Measurements from ENCODE around the gene PER1.

PER1 gene

GRCh38 chr17:8103549-8103948 lies 48.7 kb downstream of the PER1 start:
- DNase-seq (ENCODE audit: extremely low read depth in 1 of 2, low read depth in 1 of 2): no peak

DNA sequence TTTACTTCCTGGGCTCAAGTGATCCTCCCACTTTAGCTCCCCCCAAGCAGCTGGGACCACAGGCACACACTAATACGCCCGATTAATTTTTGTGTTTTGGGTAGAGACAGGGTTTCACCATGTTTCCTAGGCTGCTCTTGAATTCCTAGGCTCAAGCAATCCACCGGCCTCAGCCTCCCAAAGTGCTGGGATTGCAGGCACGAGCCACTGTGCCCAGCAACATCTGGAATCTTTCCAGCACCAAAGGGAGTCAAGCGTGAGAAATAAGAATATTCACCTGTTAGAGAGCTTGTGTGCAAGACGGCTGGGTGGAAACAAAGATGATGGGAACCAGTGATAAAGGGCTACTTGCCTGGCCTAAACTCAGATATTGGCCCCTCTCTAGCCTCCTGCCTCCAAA lies 50.5 kb downstream of the PER1 start:
- no peak for DNase-seq (ENCODE audit: extremely low read depth in 1 of 2, low read depth in 1 of 2)

DNA sequence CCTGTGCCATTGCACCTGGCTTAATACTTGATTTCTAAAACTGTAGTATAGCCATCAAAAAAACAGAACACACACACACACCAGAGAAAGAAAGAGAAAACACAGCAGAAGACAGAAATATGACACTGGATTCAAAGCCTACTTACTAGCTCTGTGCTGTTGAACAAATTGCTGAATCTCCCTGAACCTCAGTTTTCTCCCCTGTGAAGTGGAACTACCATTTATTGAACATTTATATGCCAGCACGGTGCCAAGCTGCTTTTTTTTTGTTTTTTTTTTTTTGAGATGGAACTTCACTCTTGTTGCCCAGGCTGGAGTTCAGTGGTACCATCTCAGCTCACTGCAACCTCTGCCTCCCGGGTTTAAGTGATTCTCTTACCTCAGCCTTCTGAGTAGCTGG lies 51.4 kb downstream of the PER1 start:
- no peak for DNase-seq (ENCODE audit: extremely low read depth in 1 of 2, low read depth in 1 of 2)

- DNase-seq (ENCODE audit: extremely low read depth in 1 of 2, low read depth in 1 of 2): no peak
Measured at GRCh38 chr17:8100111-8100510, 52.1 kb downstream of the PER1 start.

DNA sequence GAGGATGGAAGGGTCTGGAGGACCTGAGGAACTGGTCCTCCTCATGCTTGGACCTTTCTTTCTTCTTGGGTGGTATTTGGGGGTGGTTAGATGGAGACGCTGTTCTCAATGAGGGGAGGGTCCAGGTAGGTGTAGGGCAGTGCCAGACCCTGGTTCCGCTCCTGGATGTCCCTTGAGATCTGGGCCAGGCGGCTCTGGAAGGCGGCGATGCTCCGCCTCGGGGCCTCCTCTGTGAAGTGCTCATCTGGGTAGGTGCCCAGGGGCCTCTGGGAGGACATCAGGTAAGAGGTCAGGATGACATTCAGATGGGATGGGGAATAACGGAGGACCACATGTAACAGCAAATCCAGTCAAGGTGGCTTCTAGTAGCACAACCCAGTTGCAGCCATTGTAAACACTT lies 55.7 kb downstream of the PER1 start:
- DNase-seq (ENCODE audit: extremely low read depth in 1 of 2, low read depth in 1 of 2): no peak

GRCh38 chr17:8095361-8095760 lies 56.8 kb downstream of the PER1 start:
- DNase-seq (ENCODE audit: extremely low read depth in 1 of 2, low read depth in 1 of 2): no peak

DNA sequence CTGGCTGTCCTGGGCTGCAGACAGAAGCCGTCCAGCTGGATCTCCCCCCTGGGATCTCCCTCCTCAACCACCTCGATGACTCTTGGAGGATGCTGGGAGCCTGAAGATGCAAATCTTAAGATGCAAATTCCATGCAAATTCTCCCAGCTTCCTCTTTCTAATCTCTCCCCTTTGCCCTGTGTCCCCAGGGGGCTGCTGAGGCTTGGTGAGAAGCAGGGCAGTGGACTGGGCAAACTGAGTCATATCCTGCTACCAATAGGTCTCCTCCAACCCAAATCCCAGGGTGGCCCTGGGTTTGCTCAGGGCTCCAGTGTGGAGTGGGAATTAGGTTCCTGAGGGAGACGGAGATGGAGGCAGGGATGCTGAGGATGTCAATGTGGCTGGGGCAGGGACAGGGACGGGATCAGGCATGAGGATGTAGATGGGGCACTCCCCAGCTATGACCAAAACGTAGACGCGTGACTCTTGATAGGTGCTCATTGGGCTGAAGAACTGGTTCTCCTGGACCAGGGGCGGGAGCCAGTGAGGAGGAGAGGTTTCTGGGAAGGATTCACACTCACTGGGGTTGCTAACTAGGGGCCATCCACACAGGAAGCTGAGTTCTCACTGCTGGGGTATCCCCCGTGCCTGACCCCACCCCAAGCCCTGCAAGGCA lies 61.0 kb downstream of the PER1 start:
- no peak for DNase-seq (ENCODE audit: extremely low read depth in 1 of 2, low read depth in 1 of 2)

Measured in stimulated activated CD8-positive, alpha-beta memory T cell treated with anti-CD3 and anti-CD28 coated beads, Interleukin-7, amount 100 ng/mL, for 48 hours (primary cell).